GM10266 (cell line): Measurements from ENCODE around the gene ZNF883.

Experiments used
- DNase-seq: peaks from one replicate; pipeline ENCODE4 v3.0.0; 2012; ENCODE audit errors: extremely low spot score
- TF ChIP-seq, protein P1 (sequence below): IDR thresholded peaks from 2 replicates; pipeline ENCODE4 v1.5.1; 2012; ENCODE audit warnings: mild to moderate bottlenecking, low read depth; ENCODE audit not compliant: control insufficient read depth, insufficient read depth; ENCODE audit errors: missing control alignments

ZNF883 gene

DNA sequence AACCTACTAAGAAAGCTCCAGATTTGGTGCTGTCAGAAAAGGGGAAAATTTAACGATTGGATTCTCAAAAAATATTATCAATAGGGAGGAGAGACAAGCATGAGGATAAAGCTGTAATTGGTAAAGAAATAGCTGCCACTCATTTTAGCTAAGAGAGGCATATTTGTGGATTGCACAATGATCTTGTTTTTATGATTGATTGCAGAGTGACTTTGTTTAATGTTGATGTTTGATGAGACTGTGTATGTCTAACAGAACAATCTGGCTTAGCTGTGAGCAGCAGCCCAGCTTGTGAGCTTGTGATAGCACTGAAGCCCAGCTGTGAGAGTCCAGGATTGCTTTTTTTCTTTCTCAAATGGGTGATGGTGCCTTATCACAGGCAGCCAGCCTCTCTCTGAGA, 56.4 kb downstream of the ZNF883 start:
- no peak for DNase-seq
- TF ChIP-seq, protein P1, sequence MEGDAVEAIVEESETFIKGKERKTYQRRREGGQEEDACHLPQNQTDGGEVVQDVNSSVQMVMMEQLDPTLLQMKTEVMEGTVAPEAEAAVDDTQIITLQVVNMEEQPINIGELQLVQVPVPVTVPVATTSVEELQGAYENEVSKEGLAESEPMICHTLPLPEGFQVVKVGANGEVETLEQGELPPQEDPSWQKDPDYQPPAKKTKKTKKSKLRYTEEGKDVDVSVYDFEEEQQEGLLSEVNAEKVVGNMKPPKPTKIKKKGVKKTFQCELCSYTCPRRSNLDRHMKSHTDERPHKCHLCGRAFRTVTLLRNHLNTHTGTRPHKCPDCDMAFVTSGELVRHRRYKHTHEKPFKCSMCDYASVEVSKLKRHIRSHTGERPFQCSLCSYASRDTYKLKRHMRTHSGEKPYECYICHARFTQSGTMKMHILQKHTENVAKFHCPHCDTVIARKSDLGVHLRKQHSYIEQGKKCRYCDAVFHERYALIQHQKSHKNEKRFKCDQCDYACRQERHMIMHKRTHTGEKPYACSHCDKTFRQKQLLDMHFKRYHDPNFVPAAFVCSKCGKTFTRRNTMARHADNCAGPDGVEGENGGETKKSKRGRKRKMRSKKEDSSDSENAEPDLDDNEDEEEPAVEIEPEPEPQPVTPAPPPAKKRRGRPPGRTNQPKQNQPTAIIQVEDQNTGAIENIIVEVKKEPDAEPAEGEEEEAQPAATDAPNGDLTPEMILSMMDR, result no peak

DNA sequence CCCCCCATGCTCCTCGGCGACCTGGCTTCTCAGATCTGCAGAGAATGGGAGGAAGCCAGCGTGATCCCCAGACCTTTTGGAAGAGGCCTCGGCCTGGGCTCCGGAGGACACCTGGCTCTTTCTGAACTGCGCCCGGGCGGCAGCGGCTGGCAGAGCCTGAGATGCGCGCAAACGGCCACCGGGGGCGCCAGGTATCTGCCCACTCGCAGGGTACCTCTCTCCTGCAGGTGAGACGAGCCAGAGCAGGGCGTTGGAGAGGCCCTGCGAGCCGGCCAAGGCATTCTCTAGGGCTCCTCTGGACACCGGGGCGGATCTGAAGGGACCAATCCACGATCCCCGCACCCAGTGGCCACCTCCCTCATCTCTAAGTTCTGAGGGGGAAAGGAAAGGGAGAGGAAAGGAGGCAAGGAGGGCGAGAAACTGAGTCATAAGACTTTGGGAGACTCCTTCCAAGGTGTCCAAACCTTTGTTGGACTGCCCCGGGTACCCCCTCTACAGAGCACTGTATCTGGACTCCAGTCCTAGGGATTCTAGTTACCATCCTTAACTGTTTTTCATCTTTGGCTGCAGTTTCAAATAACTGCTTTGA, 66.3 kb downstream of the ZNF883 start:
- TF ChIP-seq, protein P1, result no peak
- DNase-seq, result no peak

DNA sequence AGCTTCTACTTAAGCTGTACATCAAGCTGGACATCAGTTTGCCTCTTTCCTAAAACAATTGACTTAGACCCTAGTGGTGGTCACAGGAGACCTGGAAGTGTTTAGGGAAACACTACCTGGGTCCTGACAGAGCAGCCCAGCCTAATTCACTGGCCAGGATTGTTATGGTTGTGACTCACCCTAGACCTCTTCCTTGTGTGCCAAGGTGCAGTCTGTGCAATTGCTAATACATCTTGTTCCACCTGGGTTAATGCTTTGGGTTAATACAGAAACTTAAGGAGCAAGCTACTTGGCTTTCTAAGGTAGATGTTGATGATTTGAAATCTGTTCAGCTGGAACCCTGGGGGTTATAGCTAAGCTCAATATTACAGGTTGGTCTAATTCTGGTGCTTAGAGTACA, 72.6 kb downstream of the ZNF883 start:
- TF ChIP-seq, protein P1, result no peak
- DNase-seq, result no peak

DNA sequence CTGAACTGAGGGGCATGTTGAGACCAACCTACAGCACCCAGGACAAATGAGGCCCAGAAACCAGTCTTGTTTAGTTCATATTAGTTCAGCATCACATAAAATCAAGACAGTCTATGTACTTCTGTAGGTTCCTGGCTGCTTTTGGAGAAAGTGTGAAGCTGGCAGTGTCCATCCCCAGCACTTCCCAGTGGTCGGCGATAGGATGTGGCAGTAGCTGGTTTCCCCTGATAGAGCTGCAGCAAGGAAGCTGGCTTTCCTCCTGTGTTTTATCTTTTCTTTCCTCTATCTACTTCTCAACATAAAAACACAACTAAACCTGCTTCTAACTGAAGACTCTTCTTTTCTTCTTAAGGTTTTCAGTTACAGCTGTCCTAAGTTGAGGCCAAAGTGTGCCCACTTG, 78.3 kb downstream of the ZNF883 start:
- TF ChIP-seq, protein P1, result no peak
- no peak for DNase-seq

DNA sequence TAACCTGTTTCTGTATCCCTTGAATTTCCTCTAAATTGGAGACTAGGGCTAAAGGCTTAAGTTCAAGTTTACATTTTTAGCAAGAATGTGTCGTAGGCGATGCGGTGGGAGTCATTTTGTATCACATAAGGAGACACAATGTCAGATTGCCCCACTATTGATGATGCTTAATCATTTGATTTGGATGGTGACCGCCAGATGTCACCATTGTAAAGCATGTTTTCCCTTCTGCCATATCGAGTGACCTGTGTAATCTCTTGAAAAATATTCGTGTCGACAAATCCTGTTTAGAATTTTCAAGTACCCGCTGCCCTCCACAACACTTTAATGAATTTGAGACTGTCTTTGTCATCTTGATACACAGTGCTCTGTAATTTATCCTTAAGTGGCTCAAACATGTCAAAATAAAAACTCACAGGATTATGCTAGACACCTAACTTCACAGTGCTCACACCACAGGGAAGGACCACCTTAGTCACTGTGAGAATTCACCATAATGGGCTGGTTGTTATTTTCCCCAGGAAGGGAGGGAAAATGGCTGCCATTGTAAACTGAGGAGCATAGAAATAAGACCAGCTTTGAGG, 86.8 kb downstream of the ZNF883 start:
- TF ChIP-seq, protein P1, result peak; percentile 38
- peak; percentile 20 for DNase-seq

DNA sequence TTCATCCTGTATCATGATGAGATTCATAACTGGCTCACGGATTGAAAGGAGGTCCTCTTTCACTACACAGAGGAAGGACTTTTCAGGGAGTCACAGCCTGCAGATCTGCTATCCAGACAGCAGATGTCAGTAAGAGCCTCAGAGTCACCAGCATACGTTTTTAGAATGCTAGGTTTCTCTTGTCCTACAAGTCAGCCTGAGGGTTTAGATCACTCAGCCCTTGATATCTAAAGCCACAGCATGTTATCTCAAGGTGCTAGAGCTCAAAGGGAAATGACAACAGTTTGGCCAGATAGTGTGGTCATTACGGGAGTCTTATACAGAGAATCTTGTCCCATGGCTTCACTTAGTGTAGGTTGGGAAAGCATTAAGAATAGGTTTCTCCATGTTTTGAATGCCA, 90.4 kb downstream of the ZNF883 start:
- peak; percentile 22 for DNase-seq
- TF ChIP-seq, protein P1, result peak; percentile 41

DNA sequence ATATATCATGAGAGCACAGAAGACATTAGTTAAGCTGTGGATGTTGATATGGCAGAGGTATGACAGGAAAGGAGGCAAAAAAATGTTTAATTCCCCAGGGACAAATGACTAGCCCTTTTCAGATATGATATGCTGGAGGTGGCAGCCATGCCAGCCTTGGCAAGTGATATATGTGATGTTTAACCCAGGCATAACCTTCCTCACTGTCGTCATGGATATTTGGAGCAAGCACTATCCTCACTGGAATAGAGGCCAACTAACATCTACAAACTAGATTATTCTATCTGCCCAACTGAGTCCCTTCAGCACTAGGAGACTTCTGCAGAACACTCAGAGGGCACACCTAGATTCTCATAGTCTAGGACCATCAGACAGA, 94.0 kb downstream of the ZNF883 start:
- DNase-seq, result no peak
- TF ChIP-seq, protein P1, result no peak
